ENCODE measurements around the gene PCBP3.

Gene PCBP3

GRCh38 chr21:45772180-45772579 lies 128.7 kb downstream of the PCBP3 start:
- H3K9me3 ChIP-seq = no peaks in the 10 kb centered on the region
- H3K4me3 ChIP-seq (ENCODE audit: low read depth in 1 of 2, low read length in 1 of 2) = no peak overlapping the region
- no peaks in the 10 kb centered on the region for H3K4me1 ChIP-seq (ENCODE audit: control insufficient read depth in 1 of 2, insufficient read depth in 1 of 2, low read depth in 1 of 2, low read length in 1 of 2)
- H3K36me3 ChIP-seq = no peaks in the 10 kb centered on the region
- no peak for TF ChIP-seq CTCF (IDR thresholded peaks at IDR 0.05)
- H3K27ac ChIP-seq = no peak overlapping the region
- H3K27me3 ChIP-seq = no peaks in the 10 kb centered on the region

GRCh38 chr21:45774291-45774690 lies 130.8 kb downstream of the PCBP3 start:
- Histone ChIP-seq H3K4me3 (ENCODE audit: low read depth in 1 of 2, low read length in 1 of 2) (no peak overlapping the region), H3K4me1 (ENCODE audit: control insufficient read depth in 1 of 2, insufficient read depth in 1 of 2, low read depth in 1 of 2, low read length in 1 of 2) (no peaks in the 10 kb centered on the region), H3K27me3 (no peaks in the 10 kb centered on the region), H3K9me3 (no peaks in the 10 kb centered on the region), H3K27ac (no peak overlapping the region), H3K36me3 (no peaks in the 10 kb centered on the region)
- no peak for TF ChIP-seq CTCF (IDR thresholded peaks at IDR 0.05)

GRCh38 chr21:45776971-45777370 lies 133.4 kb downstream of the PCBP3 start:
- Histone ChIP-seq H3K4me1 (ENCODE audit: control insufficient read depth in 1 of 2, insufficient read depth in 1 of 2, low read depth in 1 of 2, low read length in 1 of 2) (no peaks in the 10 kb centered on the region), H3K4me3 (ENCODE audit: low read depth in 1 of 2, low read length in 1 of 2) (no peak overlapping the region), H3K27me3 (no peaks in the 10 kb centered on the region), H3K36me3 (no peaks in the 10 kb centered on the region), H3K9me3 (no peaks in the 10 kb centered on the region), H3K27ac (no peak overlapping the region)
- no peak for TF ChIP-seq CTCF (IDR thresholded peaks at IDR 0.05)

GRCh38 chr21:45778686-45779085 lies 135.2 kb downstream of the PCBP3 start:
- no peaks in the 10 kb centered on the region for H3K4me1 ChIP-seq (ENCODE audit: control insufficient read depth in 1 of 2, insufficient read depth in 1 of 2, low read depth in 1 of 2, low read length in 1 of 2)
- no peak overlapping the region for H3K4me3 ChIP-seq (ENCODE audit: low read depth in 1 of 2, low read length in 1 of 2)
- H3K27ac ChIP-seq = no peak overlapping the region
- no peaks in the 10 kb centered on the region for H3K36me3 ChIP-seq
- no peak for TF ChIP-seq CTCF (IDR thresholded peaks at IDR 0.05)
- no peaks in the 10 kb centered on the region for H3K27me3 ChIP-seq
- H3K9me3 ChIP-seq = no peaks in the 10 kb centered on the region

GRCh38 chr21:45779226-45779625 lies 135.7 kb downstream of the PCBP3 start:
- H3K9me3 ChIP-seq = no peaks in the 10 kb centered on the region
- no peak overlapping the region for H3K4me3 ChIP-seq (ENCODE audit: low read depth in 1 of 2, low read length in 1 of 2)
- no peak for TF ChIP-seq CTCF (IDR thresholded peaks at IDR 0.05)
- no peak overlapping the region for H3K27ac ChIP-seq
- no peaks in the 10 kb centered on the region for H3K4me1 ChIP-seq (ENCODE audit: control insufficient read depth in 1 of 2, insufficient read depth in 1 of 2, low read depth in 1 of 2, low read length in 1 of 2)
- no peaks in the 10 kb centered on the region for H3K36me3 ChIP-seq
- no peaks in the 10 kb centered on the region for H3K27me3 ChIP-seq

GRCh38 chr21:45780647-45781046 lies 137.1 kb downstream of the PCBP3 start:
- Histone ChIP-seq H3K36me3 (no peaks in the 10 kb centered on the region), H3K27ac (no peak overlapping the region)
- no peak for TF ChIP-seq CTCF (IDR thresholded peaks at IDR 0.05)

More at GRCh38 chr21:45780647-45781046, 137.1 kb downstream of the PCBP3 start:
- no peak overlapping the region for H3K4me3 ChIP-seq (ENCODE audit: low read depth in 1 of 2, low read length in 1 of 2)
- H3K27me3 ChIP-seq = no peaks in the 10 kb centered on the region
- no peaks in the 10 kb centered on the region for H3K9me3 ChIP-seq
- H3K4me1 ChIP-seq (ENCODE audit: control insufficient read depth in 1 of 2, insufficient read depth in 1 of 2, low read depth in 1 of 2, low read length in 1 of 2) = no peaks in the 10 kb centered on the region
